ENCODE results near the gene MED26. TPM values are rescaled to one million over a fixed set of nuclear protein-coding genes. Genes with fewer than 3 reads are reported as not detected.

The MED26 gene
- total RNA-seq, 6 experiments from 2014 or later, result 7.9 to 9.9 (median 8.8) TPM

GRCh38 chr19:16645140-16645539 lies 17.1 kb upstream of the MED26 start:
- Mint-ChIP-seq H3K36me3 (ENCODE audit: low read depth) (peaks cover 25% of the 10 kb centered on the region), H3K9me3 (no peaks in the 10 kb centered on the region), H3K27me3 (ENCODE audit: insufficient read depth) (no peaks in the 10 kb centered on the region; the same call in 1 of the 2 replicates), H3K4me1 (ENCODE audit: low read depth) (no peaks in the 10 kb centered on the region), H3K27ac (no peak overlapping the region), H3K4me3 (no peak overlapping the region)
- no peak for DNase-seq
- no peak for TF ChIP-seq CTCF (IDR thresholded peaks at IDR 0.05)

GRCh38 chr19:16641695-16642094 lies 13.7 kb upstream of the MED26 start:
- Mint-ChIP-seq H3K4me3 (no peak overlapping the region), H3K4me1 (ENCODE audit: low read depth) (no peaks in the 10 kb centered on the region), H3K27me3 (ENCODE audit: insufficient read depth) (no peaks in the 10 kb centered on the region), H3K36me3 (ENCODE audit: low read depth) (peaks cover 17% of the 10 kb centered on the region), H3K27ac (no peak overlapping the region), H3K9me3 (no peaks in the 10 kb centered on the region)
- DNase-seq, result no peak
- no peak for TF ChIP-seq CTCF (IDR thresholded peaks at IDR 0.05)

- no peak overlapping the region for H3K4me3 Mint-ChIP-seq
- H3K4me1 Mint-ChIP-seq (ENCODE audit: low read depth), result no peaks in the 10 kb centered on the region
- no peaks in the 10 kb centered on the region for H3K27me3 Mint-ChIP-seq (ENCODE audit: insufficient read depth)
- TF ChIP-seq CTCF (IDR thresholded peaks at IDR 0.05), result no peak
- H3K36me3 Mint-ChIP-seq (ENCODE audit: low read depth), result peaks cover 17% of the 10 kb centered on the region
- DNase-seq, result no peak
- H3K9me3 Mint-ChIP-seq, result no peaks in the 10 kb centered on the region
- H3K27ac Mint-ChIP-seq, result no peak overlapping the region
These were observed 12.9 kb upstream of the MED26 start for GRCh38 chr19:16640951-16641350.

- H3K4me3 Mint-ChIP-seq, result no peak overlapping the region
- no peaks in the 10 kb centered on the region for H3K27me3 Mint-ChIP-seq (ENCODE audit: insufficient read depth)
- no peak for DNase-seq
- no peaks in the 10 kb centered on the region for H3K9me3 Mint-ChIP-seq
- TF ChIP-seq CTCF (IDR thresholded peaks at IDR 0.05), result no peak
- H3K36me3 Mint-ChIP-seq (ENCODE audit: low read depth), result peaks cover 14% of the 10 kb centered on the region
- H3K27ac Mint-ChIP-seq, result no peak overlapping the region
- H3K4me1 Mint-ChIP-seq (ENCODE audit: low read depth), result no peaks in the 10 kb centered on the region
These were observed 10.7 kb upstream of the MED26 start for GRCh38 chr19:16638666-16639065.

- H3K9me3 Mint-ChIP-seq, result no peaks in the 10 kb centered on the region
- H3K27ac Mint-ChIP-seq, result no peak overlapping the region
- no peak for TF ChIP-seq CTCF (IDR thresholded peaks at IDR 0.05)
- H3K27me3 Mint-ChIP-seq (ENCODE audit: insufficient read depth), result no peaks in the 10 kb centered on the region
- no peaks in the 10 kb centered on the region for H3K4me1 Mint-ChIP-seq (ENCODE audit: low read depth)
- H3K36me3 Mint-ChIP-seq (ENCODE audit: low read depth), result peaks cover 5% of the 10 kb centered on the region
- DNase-seq, result no peak
- H3K4me3 Mint-ChIP-seq, result no peak overlapping the region
These were observed 9.5 kb upstream of the MED26 start for GRCh38 chr19:16637535-16637934.

GRCh38 chr19:16631465-16631864 lies 3.5 kb upstream of the MED26 start:
- Mint-ChIP-seq H3K27me3 (ENCODE audit: insufficient read depth) (peaks cover 5% of the 10 kb centered on the region), H3K4me1 (ENCODE audit: low read depth) (peaks cover 15% of the 10 kb centered on the region), H3K9me3 (no peaks in the 10 kb centered on the region), H3K27ac (no peak overlapping the region; the same call in 1 of the 2 replicates), H3K36me3 (ENCODE audit: low read depth) (peaks cover 16% of the 10 kb centered on the region), H3K4me3 (no peak overlapping the region)
- no peak for DNase-seq
- TF ChIP-seq CTCF (IDR thresholded peaks at IDR 0.05), result no peak
